Transverse colon (tissue), 3 donors: ENCODE data around the gene DHCR7.

Source experiments
- CTCF ChIP-seq, 5 experiments: fragments of 200-600 bp in 3 of 5; fragments of 450-650 bp in 2 of 5; sonication (generic) in 3 of 5; IDR thresholded peaks; 1 replicate in 2 of 5; 2 replicates in 3 of 5; pipeline ENCODE4 v1.5.1; 2016 to 2017; ENCODE audit warnings: antibody characterized with exemption in 5 of 5, inconsistent platforms in 3 of 5, mild to moderate bottlenecking in 2 of 5, moderate library complexity in 1 of 5
- EP300 ChIP-seq: sonication (generic); formaldehyde crosslinking; IDR thresholded peaks from one replicate; pipeline ENCODE4 v1.6.1; 2017; ENCODE audit warnings: antibody characterized with exemption, low read depth
- POLR2A ChIP-seq: fragments of 450-650 bp; IDR thresholded peaks from one replicate; pipeline ENCODE4 v1.6.1; 2016; ENCODE audit warnings: antibody characterized with exemption, mild to moderate bottlenecking, moderate library complexity

GRCh38 chr11:71463331-71464211, 15.4 kb upstream of the DHCR7 start:
- TF ChIP-seq POLR2A = no peak
- TF ChIP-seq CTCF (IDR thresholded peaks at IDR 0.05) = no peak
- no peak for TF ChIP-seq EP300
